Activated naive CD8-positive, alpha-beta T cell treated with anti-CD3 and anti-CD28 coated beads, Interleukin-2, amount 10 ng/mL, durations not matched to agents 7 days and 5 days (primary cell): ENCODE results near the gene AP1G2. TPM values are rescaled to one million over a fixed set of nuclear protein-coding genes. Genes with fewer than 3 reads are reported as not detected.
"Not testable (repeated sequence)": the region's sequence is repeated elsewhere in the genome, so short reads cannot be mapped to it uniquely, and the experiment has no call there.

Experiments
- ATAC-seq: fragments of 150-1000 bp; cut with Tn5 transposase; one replicate; pipeline ENCODE4 v1.10.0; 2021; ENCODE audit warnings: low read depth, moderate library complexity
- POLR2A ChIA-PET: fragments of 350-600 bp; sonication (Branson Sonifier 250); formaldehyde crosslinking; loops from one replicate; lab custom pipeline; 2021; ENCODE audit warnings: antibody characterized with exemption; lab: Charles Lee
- DNase-seq: peaks from one replicate; pipeline ENCODE4 v3.0.0; 2021
- H3K27ac Mint-ChIP-seq: one replicate; pipeline ENCODE4 v1.8.0; 2022; ENCODE audit warnings: mild to moderate bottlenecking, mixed read lengths
- H3K27me3 Mint-ChIP-seq: one replicate; pipeline ENCODE4 v1.8.0; 2022; ENCODE audit warnings: mild to moderate bottlenecking, moderate library complexity, mixed read lengths
- H3K36me3 Mint-ChIP-seq: one replicate; pipeline ENCODE4 v1.8.0; 2021; ENCODE audit warnings: mild to moderate bottlenecking, mixed read lengths
- H3K4me1 Mint-ChIP-seq: one replicate; pipeline ENCODE4 v1.8.0; 2021; ENCODE audit warnings: mixed read lengths
- H3K4me3 Mint-ChIP-seq: one replicate; pipeline ENCODE4 v1.8.0; 2022; ENCODE audit warnings: mild to moderate bottlenecking, moderate library complexity, mixed read lengths
- H3K9me3 Mint-ChIP-seq: one replicate; pipeline ENCODE4 v1.8.0; 2021; ENCODE audit warnings: mixed read lengths
- total RNA-seq, 2 experiments: library from RNA; stranded (reverse); gene quantifications; one replicate each; pipeline ENCODE4 v1.2.3, GENCODE V29; 2021

Gene AP1G2
- total RNA-seq, 2 experiments from 2014 or later = 335 to 389 TPM

GRCh38 chr14:23584527-23585203, 17.1 kb upstream of the AP1G2 start:
- POLR2A ChIA-PET, H3K27ac Mint-ChIP-seq, H3K4me1 Mint-ChIP-seq, H3K36me3 Mint-ChIP-seq, H3K4me3 Mint-ChIP-seq, DNase-seq, H3K9me3 Mint-ChIP-seq, ATAC-seq: not testable (repeated sequence)
- H3K27me3 Mint-ChIP-seq = peaks cover 16% of the 10 kb centered on the region

- peaks cover 21% of the 10 kb centered on the region for H3K27me3 Mint-ChIP-seq
- H3K4me1 Mint-ChIP-seq, H3K9me3 Mint-ChIP-seq, H3K27ac Mint-ChIP-seq, H3K4me3 Mint-ChIP-seq, POLR2A ChIA-PET, H3K36me3 Mint-ChIP-seq, ATAC-seq: not testable (repeated sequence)
- peak; percentile 2 for DNase-seq
Measured at GRCh38 chr14:23583761-23584526, 16.4 kb upstream of the AP1G2 start.

DNA sequence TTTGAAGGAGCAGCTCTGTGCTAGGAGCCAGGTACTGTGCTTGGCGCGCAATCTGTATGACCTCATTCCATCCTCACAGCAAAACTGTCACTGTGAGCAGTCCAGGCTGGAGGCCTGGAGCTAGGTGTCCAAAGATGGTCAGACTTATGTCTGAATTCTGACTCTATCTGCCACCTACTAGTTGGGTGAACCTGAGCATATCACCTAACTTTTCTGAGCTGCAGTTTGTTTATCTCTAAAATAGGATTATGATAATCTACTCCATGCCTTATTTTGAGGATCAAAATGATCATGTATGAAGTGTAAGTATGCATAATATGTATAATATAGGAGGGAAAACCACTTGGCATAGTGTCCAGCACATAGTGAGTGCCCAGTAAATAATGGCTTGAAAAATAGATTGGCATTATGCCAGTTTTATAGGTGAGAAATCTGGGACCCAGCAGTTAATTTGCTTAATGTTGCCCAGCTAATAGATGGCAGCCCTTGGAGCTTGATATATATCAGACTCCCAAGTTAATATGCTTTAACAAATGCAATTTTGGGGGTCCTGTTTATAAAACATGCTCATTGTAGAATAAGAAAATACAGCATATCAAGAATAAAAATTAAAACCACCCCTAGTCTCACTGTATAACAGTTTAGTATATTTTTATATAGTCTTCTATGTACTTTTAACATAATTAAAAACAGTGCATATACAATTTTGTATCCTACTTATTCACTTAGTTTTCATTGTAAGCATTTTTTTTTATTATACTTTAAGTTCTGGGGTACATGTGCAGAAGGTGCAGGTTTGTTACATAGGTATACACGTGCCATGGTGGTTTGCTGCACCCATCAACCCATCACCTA, 15.5 kb upstream of the AP1G2 start:
- POLR2A ChIA-PET = no interaction called here
- ATAC-seq = no peak
- H3K27me3 Mint-ChIP-seq = peaks cover 26% of the 10 kb centered on the region

DNA sequence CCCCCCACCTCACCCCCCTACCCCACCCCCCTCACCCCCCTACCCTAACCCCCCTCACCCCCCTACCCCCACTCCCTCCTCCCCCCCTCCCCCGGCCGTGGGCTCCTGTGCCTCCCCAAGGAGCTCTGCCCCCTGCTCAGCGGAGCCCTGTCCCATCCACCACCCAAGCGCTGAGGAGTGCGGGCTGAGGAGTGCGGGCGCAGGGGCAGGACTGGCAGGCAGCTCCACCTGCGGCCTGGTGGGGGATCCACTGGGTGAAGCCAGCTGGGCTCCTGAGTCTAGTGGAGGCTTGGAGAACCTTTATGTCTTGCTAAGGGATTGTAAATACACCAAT, 13.3 kb upstream of the AP1G2 start:
- DNase-seq (peak; percentile 19), ATAC-seq (no peak)
- H3K4me3 Mint-ChIP-seq = no peak overlapping the region
- no peaks in the 10 kb centered on the region for H3K9me3 Mint-ChIP-seq
- H3K4me1 Mint-ChIP-seq = peaks cover 13% of the 10 kb centered on the region
- POLR2A ChIA-PET = interaction anchor here (0.6 kb wide), 1 partner anchor 113 kb away, joined by 6 read pairs; no protein-coding TSS in a partner anchor
- H3K27ac Mint-ChIP-seq = no peak overlapping the region
- peaks cover 36% of the 10 kb centered on the region for H3K27me3 Mint-ChIP-seq
- no peaks in the 10 kb centered on the region for H3K36me3 Mint-ChIP-seq

More for the DNA sequence above, 15.5 kb upstream of the AP1G2 start:
- Mint-ChIP-seq H3K4me1 (peaks cover 7% of the 10 kb centered on the region), H3K36me3 (no peaks in the 10 kb centered on the region), H3K9me3 (no peaks in the 10 kb centered on the region), H3K4me3 (no peak overlapping the region), H3K27ac (no peak overlapping the region)
- DNase-seq = no peak

DNA sequence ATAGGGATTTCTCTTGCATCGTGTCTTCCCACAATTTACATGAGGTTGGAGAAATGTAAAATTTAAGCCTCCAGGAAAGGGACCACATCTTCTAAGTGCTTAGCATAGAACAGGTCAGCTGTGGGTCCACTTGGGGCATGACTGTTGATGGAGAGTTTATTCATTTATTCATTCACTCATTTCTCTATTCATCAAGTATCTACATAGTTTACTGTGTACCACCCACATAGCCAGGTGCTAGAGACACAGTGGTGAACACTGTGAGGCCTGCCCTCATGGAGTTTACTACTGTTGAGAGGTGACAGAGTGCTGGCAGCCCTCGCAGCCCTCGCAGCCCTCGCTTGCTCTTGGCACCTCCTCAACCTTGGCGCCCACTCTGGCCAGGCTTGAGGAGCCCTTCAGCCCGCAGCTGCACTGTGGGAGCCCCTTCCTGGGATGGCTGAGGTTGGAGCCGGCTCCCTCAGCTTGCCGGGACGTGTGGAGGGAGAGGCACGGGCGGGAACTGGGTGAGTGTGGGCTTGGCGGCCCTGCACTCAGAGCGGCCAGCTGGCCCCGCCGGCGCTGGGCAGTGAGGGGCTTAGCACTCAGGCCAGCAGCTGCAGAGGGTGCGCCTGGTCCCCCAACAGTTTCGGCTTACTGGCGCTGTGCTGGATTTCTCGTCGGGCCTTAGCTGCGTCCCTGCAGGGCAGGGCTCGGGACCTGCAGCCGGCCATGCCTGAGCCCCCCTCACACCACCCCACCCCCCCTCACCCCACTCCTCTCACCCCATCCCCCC, 12.7 kb upstream of the AP1G2 start:
- POLR2A ChIA-PET = interaction anchor here (0.6 kb wide), 1 partner anchor 113 kb away, joined by 6 read pairs; no protein-coding TSS in a partner anchor
- Mint-ChIP-seq H3K9me3 (no peaks in the 10 kb centered on the region), H3K27me3 (peaks cover 36% of the 10 kb centered on the region)

GRCh38 chr14:23579739-23580138, 12.1 kb upstream of the AP1G2 start:
- POLR2A ChIA-PET = no interaction called here
- no peak overlapping the region for H3K4me3 Mint-ChIP-seq
- H3K4me1 Mint-ChIP-seq = peaks cover 15% of the 10 kb centered on the region
- H3K9me3 Mint-ChIP-seq = no peaks in the 10 kb centered on the region
- DNase-seq (no peak), ATAC-seq (no peak)
- H3K36me3 Mint-ChIP-seq = no peaks in the 10 kb centered on the region
- peaks cover 42% of the 10 kb centered on the region for H3K27me3 Mint-ChIP-seq
- H3K27ac Mint-ChIP-seq = no peak overlapping the region

More for the DNA sequence above, 12.7 kb upstream of the AP1G2 start:
- ATAC-seq = no peak
- Mint-ChIP-seq H3K4me1 (peaks cover 13% of the 10 kb centered on the region), H3K4me3 (no peak overlapping the region), H3K27ac (no peak overlapping the region), H3K36me3 (no peaks in the 10 kb centered on the region)
- peak; percentile 18 for DNase-seq

DNA sequence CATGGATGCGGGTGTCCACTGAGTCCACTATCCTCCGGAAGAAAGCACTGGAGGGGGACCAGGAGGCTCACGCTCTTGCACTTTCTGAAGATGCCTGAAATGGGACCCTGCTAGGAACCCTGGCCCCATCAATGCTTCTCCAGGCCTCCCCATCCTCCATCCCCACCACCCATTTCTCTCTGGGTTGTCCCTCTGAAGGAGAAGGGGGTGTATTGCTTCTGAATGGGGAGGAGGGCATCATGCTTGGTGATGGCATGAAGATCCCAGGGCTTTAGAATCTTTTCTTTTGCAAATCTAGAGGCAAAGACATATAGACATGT, 11.7 kb upstream of the AP1G2 start:
- Mint-ChIP-seq H3K27me3 (peaks cover 43% of the 10 kb centered on the region), H3K36me3 (no peaks in the 10 kb centered on the region), H3K27ac (no peak overlapping the region), H3K4me3 (no peak overlapping the region), H3K9me3 (no peaks in the 10 kb centered on the region), H3K4me1 (peaks cover 15% of the 10 kb centered on the region)
- POLR2A ChIA-PET = no interaction called here
- DNase-seq (peak; percentile 19), ATAC-seq (no peak)

DNA sequence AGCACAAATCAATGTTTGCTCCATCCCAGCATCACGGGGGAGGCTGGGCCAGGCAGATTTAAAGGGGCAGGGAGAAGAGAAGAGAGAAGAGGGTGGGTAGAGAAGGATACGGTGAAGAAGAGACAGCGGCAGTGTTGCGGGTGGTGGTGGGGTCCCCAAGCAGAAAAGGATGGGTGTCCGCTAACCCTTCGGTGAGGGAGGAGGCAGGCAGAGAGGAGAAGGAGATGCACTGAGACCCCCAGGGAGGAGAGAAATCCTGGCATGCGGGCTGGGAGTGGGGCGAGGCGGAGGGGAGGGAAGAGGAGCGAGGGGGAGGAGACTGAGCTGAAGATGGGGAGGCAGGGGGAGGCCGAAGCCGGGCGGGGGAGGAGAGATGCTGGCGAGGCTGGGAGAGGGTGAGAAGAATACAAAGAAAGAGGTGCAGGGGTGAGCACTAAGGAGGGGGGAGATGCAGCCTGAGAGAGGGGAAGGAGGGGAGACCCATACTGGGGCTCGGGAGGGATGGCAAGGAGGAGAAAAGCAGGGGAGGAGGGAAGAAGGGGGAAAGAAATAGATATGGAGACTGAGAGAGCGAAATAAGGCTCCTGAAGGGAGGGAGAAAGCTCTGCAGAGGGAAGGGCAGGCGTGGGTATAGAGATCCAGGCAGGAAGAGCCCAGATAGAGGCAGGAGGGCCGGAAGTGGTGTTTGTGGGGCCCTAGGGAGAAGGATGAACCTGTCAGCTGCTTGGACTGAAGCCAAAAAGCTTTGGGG, 11.1 kb upstream of the AP1G2 start, which contains the start of gene JPH4:
TSS of gene JPH4 (minus strand) at position 231 of the 751 bp plus-strand sequence. CDS start 1,337 bp downstream, outside the sequence.
- Mint-ChIP-seq H3K9me3 (no peaks in the 10 kb centered on the region), H3K27me3 (peaks cover 43% of the 10 kb centered on the region), H3K36me3 (no peaks in the 10 kb centered on the region), H3K4me3 (no peak within 1 kb of the TSS), H3K27ac (no peak within 1 kb of the TSS), H3K4me1 (peaks cover 16% of the 10 kb centered on the region)
- ATAC-seq (no peak), DNase-seq (peak; percentile 16)
- POLR2A ChIA-PET = interaction anchor here (0.7 kb wide), 1 partner anchor 137 kb away, joined by 3 read pairs; no protein-coding TSS in a partner anchor

DNA sequence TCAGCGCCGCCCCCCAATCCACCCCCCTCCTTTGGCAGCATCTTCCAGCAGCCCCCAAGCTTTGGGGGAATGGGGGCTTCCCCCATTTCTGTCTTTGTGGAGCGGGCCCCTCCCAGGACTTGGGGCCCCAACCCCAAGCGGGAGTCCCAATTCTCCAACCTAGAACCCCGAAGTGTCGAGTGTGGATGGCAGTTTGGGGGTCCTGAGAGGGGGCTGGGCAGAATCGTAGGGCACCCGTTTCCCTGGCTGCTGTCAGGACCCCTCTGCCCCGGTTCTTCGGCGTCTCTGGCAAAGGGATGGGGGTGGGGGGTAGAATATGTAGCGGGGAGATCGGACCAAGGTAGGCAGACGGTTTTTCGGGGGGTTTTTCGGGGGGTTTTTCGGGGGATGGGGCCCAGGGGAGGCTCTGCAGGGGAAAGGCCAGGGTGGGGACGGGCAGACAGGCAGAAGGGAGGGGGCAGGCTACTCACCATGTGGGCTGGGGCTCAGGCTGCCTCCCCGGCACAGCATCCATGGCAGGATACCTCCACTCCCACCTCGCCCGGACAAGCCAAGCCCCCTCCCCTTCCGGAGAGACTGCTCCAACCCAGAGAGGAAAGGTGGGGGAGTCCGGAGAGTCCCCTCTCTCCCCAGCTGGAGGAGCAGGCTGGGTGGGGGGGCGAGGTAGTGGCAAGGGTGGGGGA, 10.3 kb upstream of the AP1G2 start:
- Mint-ChIP-seq H3K4me3 (no peak overlapping the region), H3K36me3 (no peaks in the 10 kb centered on the region), H3K9me3 (no peaks in the 10 kb centered on the region), H3K27me3 (peaks cover 41% of the 10 kb centered on the region), H3K27ac (no peak overlapping the region), H3K4me1 (peaks cover 20% of the 10 kb centered on the region)
- POLR2A ChIA-PET = interaction anchor here (0.7 kb wide), 1 partner anchor 136 kb away, joined by 3 read pairs; no protein-coding TSS in a partner anchor
- ATAC-seq (no peak), DNase-seq (peak; percentile 23)

GRCh38 chr14:23577004-23577681, 9.6 kb upstream of the AP1G2 start:
- peak; percentile 29 for ATAC-seq
- Mint-ChIP-seq H3K27me3 (peaks cover 38% of the 10 kb centered on the region), H3K9me3 (no peaks in the 10 kb centered on the region), H3K4me3 (peak overlapping the region; percentile 41), H3K27ac (no peak overlapping the region), H3K4me1 (peaks cover 25% of the 10 kb centered on the region), H3K36me3 (no peaks in the 10 kb centered on the region)
- DNase-seq = peak; percentile 40
- POLR2A ChIA-PET = no interaction called here

GRCh38 chr14:23573384-23574015, 5.9 kb upstream of the AP1G2 start:
- no peak for DNase-seq
- Mint-ChIP-seq H3K36me3 (no peaks in the 10 kb centered on the region), H3K9me3 (no peaks in the 10 kb centered on the region), H3K27me3 (peaks cover 30% of the 10 kb centered on the region), H3K27ac (peak overlapping the region; percentile 68), H3K4me3 (no peak overlapping the region), H3K4me1 (peaks cover 33% of the 10 kb centered on the region)
- POLR2A ChIA-PET = no interaction called here
- ATAC-seq = no peak
